Activated CD8-positive, alpha-beta memory T cell treated with anti-CD3 and anti-CD28 coated beads, Interleukin-2, amount 50 U/mL, for 24 hours (primary cell): ENCODE measurements around the gene SELENOW.
"Not testable (repeated sequence)": the region's sequence is repeated elsewhere in the genome, so short reads cannot be mapped to it uniquely, and the experiment has no call there.

Experiments used
- DNase-seq: peaks from one replicate; pipeline ENCODE4 v3.0.0-alpha.2; 2020; ENCODE audit errors: extremely low read depth

SELENOW gene

GRCh38 chr19:47778049-47778953 lies at the start of gene SELENOW:
SELENOW (plus strand) TSS chr19:47778703; CDS start chr19:47778786, 83 bp downstream.
- peak; percentile 51 for DNase-seq

GRCh38 chr19:47729468-47729798 lies 49.1 kb upstream of the SELENOW start:
- DNase-seq, result no peak

- no peak for DNase-seq
These were observed 48.5 kb upstream of the SELENOW start for GRCh38 chr19:47729799-47730520.

- no peak for DNase-seq
These were observed 48.0 kb upstream of the SELENOW start for GRCh38 chr19:47730521-47730889.

GRCh38 chr19:47730910-47731309 lies 47.6 kb upstream of the SELENOW start:
- no peak for DNase-seq

- no peak for DNase-seq
These were observed 43.4 kb upstream of the SELENOW start for GRCh38 chr19:47735131-47735530.

GRCh38 chr19:47740866-47741519 lies 37.5 kb upstream of the SELENOW start:
- DNase-seq, result no peak

- DNase-seq, result no peak
These were observed 36.9 kb upstream of the SELENOW start for GRCh38 chr19:47741544-47742140.

GRCh38 chr19:47742634-47743033 lies 35.9 kb upstream of the SELENOW start:
- no peak for DNase-seq

GRCh38 chr19:47745010-47745901 lies 33.2 kb upstream of the SELENOW start, which contains the start of gene NOP53:
NOP53 (plus strand) TSS chr19:47745546; CDS start chr19:47745560, 14 bp downstream.
- peak; percentile 94 for DNase-seq

- not testable (repeated sequence) for DNase-seq
These were observed 32.4 kb upstream of the SELENOW start for GRCh38 chr19:47746129-47746528.

GRCh38 chr19:47749326-47749725 lies 29.2 kb upstream of the SELENOW start:
- DNase-seq, result no peak

GRCh38 chr19:47750752-47751151 lies 27.8 kb upstream of the SELENOW start:
- no peak for DNase-seq

- DNase-seq, result no peak
These were observed 25.9 kb upstream of the SELENOW start for GRCh38 chr19:47752440-47753211.

GRCh38 chr19:47754206-47755064 lies 24.1 kb upstream of the SELENOW start:
- DNase-seq, result no peak

GRCh38 chr19:47755065-47755761 lies 23.3 kb upstream of the SELENOW start:
- DNase-seq, result no peak

GRCh38 chr19:47755762-47756626 lies 22.5 kb upstream of the SELENOW start:
- DNase-seq, result no peak

GRCh38 chr19:47756627-47756929 lies 21.9 kb upstream of the SELENOW start:
- no peak for DNase-seq
